Measurements from ENCODE around the gene ANKRD12. TPM values are rescaled to one million over a fixed set of nuclear protein-coding genes. Genes with fewer than 3 reads are reported as not detected.

Gene ANKRD12
- total and polyA plus RNA-seq, 2 of the 4 experiments (the other 2 are of a cell fraction), result 2.6 to 12.9 TPM

DNA sequence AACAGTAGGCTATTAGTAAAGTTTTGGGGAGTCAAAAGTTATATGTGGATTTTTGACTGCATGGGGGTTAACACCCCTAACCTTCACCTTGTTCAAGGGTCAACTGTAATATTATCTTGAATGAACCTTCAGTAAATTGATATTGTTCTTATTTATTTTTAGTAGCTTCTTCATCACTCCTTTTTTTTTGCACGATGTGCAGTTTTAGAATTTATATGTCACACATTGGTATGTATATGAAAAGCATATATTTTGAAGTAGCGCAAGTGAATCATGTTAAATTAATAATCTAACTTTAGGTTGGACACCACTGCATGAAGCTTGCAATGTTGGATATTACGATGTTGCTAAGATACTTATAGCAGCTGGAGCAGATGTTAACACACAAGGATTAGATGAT lies 79.9 kb downstream of the ANKRD12 start:
- dilution Hi-C loops (cut with HindIII; ENCODE audit: low sequenced_read_pairs, unreplicated experiment) (no loop called here), intact Hi-C loops (cut with micrococcal nuclease) (no loop called here), in situ Hi-C loops (cut with MboI; ENCODE audit: low sequenced_read_pairs) (no loop called here)
- CTCF ChIA-PET, result no interaction called here
- Histone ChIP-seq H3K23ac (ENCODE audit: low read depth, low read length) (no peak overlapping the region), H3K27ac (ENCODE audit: insufficient read depth, low read length) (no peak overlapping the region), H2AFZ (replicated peaks; ENCODE audit: low read length, poor library complexity) (no peak overlapping the region), H2BK15ac (ENCODE audit: low read depth, low read length) (no peak overlapping the region), H3K36me3 (ENCODE audit: control insufficient read depth, insufficient read depth, low read length) (peaks cover 23% of the 10 kb centered on the region), H4K8ac (ENCODE audit: low read depth in 2 of 2, low read length in 2 of 2) (no peak overlapping the region), H3K4me2 (ENCODE audit: low read depth, low read length) (no peak overlapping the region), H3K4ac (ENCODE audit: low read depth, low read length) (no peak overlapping the region), H3K4me3 (ENCODE audit: insufficient read depth, low read depth, low read length) (no peak overlapping the region), H3K79me1 (ENCODE audit: low read depth in 1 of 2, low read length in 2 of 2) (peaks cover 9 to 11% of the 10 kb centered on the region in 2 experiments; a peak in 3 of 4 replicates), H3K56ac (ENCODE audit: extremely low read depth, insufficient read depth, low read length) (no peak overlapping the region), H2AK9ac (replicated peaks; ENCODE audit: low read depth, low read length, poor library complexity) (no peak overlapping the region), H3K9me1 (ENCODE audit: insufficient read depth, low read length) (no peaks in the 10 kb centered on the region), H3K9ac (ENCODE audit: low read depth, low read length) (no peak overlapping the region), H4K20me1 (ENCODE audit: insufficient read depth, low read length) (no peaks in the 10 kb centered on the region), H4K91ac (ENCODE audit: insufficient read depth, low read depth, low read length) (no peak overlapping the region), H3K4me1 (ENCODE audit: control insufficient read depth, insufficient read depth, low read length) (no peaks in the 10 kb centered on the region), H3K14ac (replicated peaks; ENCODE audit: low read depth, low read length) (no peak overlapping the region), H2AK5ac (ENCODE audit: low read depth, low read length) (no peak overlapping the region), H2BK20ac (ENCODE audit: low read depth, low read length) (no peak overlapping the region), H3K18ac (ENCODE audit: low read depth, low read length) (no peak overlapping the region), H3K9me3 (ENCODE audit: control insufficient read depth, insufficient read depth, low read length) (no peaks in the 10 kb centered on the region), H2BK120ac (ENCODE audit: low read depth, low read length) (no peak overlapping the region), H4K5ac (ENCODE audit: low read depth, low read length) (no peak overlapping the region), H2BK5ac (ENCODE audit: low read depth, low read length, poor library complexity, severe bottlenecking) (no peak overlapping the region), H3K27me3 (ENCODE audit: control insufficient read depth, insufficient read depth, low read length) (no peaks in the 10 kb centered on the region)
- TF ChIP-seq FOS (IDR thresholded peaks at IDR 0.05; ENCODE audit: low read depth, low read length), result no peak
- TF ChIP-seq MAFK (IDR thresholded peaks at IDR 0.05; ENCODE audit: low read depth, low read length), result peak; percentile 56
- ATAC-seq (ENCODE audit: low read depth) (no peak), DNase-seq (no peak)
- no TSS peak for BruUV-seq (replicated peaks)
- no CpG with 5 or more reads among the region's 3 CpGs for WGBS, 2 experiments (ENCODE audit: extremely low coverage in 2 of 2, insufficient read length in 1 of 2)
- POLR2A ChIA-PET (ENCODE audit: unreplicated experiment), result no interaction called here
